Fibroblast of peridontal ligament (primary cell): ENCODE data around the gene METTL25.
"Not testable (repeated sequence)": the region's sequence is repeated elsewhere in the genome, so short reads cannot be mapped to it uniquely, and the experiment has no call there.

Experiments used
- DNase-seq: peaks from one replicate; pipeline ENCODE4 v3.0.0-alpha.2; 2010; ENCODE audit errors: extremely low read depth

METTL25 gene

DNA sequence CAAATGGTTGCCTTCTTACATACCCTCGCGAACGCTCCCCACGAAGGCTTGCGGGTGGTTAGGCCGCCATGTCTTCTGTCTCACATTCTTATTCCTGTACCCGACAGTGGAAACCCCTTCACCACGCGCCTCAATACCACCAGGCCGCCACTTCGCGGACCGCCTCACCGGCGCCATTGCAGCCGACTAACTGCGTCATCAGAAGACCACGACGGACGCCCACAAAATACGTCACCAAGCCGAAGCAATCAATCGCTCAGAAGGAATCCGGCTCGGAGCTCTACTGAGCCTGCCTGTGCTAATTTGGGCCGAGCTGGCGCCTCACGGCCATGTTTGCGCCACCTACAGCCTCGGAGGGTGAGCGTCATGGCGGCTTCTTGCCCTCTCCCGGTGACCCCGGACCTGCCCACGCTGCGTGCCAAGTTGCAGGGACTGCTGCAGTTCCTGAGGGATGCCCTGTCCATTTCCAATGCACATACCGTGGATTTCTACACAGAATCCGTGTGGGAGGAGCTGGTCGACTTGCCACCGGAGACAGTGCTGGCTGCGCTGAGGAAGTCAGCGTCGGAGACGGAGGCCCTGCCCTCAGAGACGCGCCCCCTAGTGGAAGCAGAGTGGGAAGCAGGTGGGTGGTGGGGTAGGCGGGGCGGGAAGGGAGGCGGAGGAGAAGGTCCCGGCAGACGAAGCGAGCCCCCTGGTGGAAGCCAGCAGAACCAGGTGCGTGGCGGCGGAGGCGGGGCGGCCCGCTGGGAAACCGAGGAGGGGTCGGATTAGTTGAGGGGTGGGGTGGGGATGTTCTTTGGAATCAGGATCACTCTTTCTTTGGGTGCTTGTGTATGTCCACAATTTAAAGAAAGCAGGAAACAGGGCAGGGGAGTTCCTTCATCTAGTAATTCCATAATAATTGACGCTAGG, at the start of gene METTL25, which contains the start of gene CCDC59:
Gene METTL25, plus strand, starts transcription at position 330 of the 915 bp plus-strand sequence. Its CDS starts 37 bp downstream, at position 367.
Gene CCDC59, minus strand, starts transcription at position 188 of the 915 bp plus-strand sequence. Its CDS starts 11 bp downstream, at position 177.
- peak; percentile 99 for DNase-seq

GRCh38 chr12:82314406-82314892, 43.9 kb upstream of the METTL25 start:
- no peak for DNase-seq

DNA sequence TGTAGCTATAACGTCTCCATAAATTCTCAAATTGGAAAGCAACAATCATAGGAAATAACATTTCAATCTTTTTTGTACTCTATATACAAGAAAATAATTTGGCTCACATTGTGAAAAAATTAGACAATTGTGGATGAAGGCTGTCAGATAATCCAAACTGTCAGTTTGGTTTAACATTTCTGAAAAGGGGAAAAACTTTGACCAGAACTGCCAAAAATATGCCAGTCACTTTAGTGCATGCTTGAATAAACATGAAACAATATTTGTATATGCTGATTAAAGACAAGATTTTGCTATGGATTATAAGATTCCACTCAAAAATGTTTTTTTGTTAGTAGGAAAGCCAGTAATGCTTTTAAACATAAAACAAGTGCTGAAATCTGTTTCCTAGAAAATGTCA, 39.1 kb upstream of the METTL25 start:
- no peak for DNase-seq

GRCh38 chr12:82325540-82326336, 32.6 kb upstream of the METTL25 start:
- DNase-seq = no peak

GRCh38 chr12:82326905-82327503, 31.3 kb upstream of the METTL25 start:
- peak; percentile 65 for DNase-seq

GRCh38 chr12:82327861-82328260, 30.5 kb upstream of the METTL25 start:
- DNase-seq = no peak

DNA sequence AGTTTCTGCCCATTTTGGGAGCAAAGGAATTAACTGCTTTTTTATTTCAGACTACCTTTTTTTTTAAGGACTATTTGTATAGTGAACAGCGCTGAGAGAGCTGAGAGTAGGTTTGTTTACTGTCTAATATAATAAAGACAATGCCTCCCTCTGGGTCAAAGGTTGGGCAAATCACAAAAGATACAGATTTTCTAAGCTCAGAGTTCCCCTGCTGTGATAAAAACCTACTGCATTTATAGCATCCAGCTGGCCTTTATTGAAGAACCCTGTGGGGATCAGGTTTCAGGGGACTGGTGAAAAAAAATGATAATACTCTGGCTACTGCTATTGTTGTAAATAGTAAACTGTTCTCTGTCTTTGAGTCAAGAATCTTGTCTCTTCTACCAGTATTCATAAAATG, 28.8 kb upstream of the METTL25 start:
- no peak for DNase-seq

DNA sequence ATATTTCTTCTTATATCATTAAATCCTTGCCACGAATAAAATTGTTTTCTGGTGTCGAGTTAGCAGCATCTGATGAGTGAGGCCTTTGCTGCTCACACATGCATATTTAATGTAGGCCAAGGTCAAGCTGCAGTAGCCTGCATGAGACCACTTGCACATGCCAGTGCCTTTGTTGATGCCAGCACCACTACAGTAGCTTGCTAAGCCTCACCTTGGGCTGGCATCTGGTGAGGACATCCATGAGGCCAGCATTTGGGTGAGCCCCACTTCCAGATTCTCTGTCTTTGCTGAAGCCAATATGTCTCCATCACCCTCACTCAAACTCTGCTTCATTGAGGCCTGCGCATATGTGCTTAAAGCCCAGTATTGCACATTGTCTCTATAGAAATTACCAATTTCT, 8.2 kb upstream of the METTL25 start:
- DNase-seq = no peak

- DNase-seq = no peak
Measured at GRCh38 chr12:82351390-82351789, 6.9 kb upstream of the METTL25 start.

- DNase-seq = no peak
Measured at GRCh38 chr12:82357340-82357739, 989 bp upstream of the METTL25 start.

DNA sequence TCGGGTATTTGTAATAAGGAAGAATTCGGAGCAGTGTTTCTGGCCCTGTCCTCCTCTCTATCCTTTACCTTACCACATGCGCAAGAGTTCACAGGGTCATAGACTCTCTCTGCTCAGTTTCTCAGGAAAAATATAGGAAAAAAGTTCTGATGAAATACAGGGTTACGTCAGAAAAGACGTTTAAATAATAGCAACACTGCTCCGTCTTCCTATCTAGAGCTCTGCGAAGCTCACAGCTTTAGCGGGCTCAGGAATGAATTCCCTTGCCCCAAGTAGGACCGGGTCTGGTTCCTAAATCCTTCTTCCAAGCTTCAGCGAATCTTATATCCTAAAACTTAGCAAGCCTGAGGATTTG, 507 bp upstream of the METTL25 start:
- DNase-seq = no peak

DNA sequence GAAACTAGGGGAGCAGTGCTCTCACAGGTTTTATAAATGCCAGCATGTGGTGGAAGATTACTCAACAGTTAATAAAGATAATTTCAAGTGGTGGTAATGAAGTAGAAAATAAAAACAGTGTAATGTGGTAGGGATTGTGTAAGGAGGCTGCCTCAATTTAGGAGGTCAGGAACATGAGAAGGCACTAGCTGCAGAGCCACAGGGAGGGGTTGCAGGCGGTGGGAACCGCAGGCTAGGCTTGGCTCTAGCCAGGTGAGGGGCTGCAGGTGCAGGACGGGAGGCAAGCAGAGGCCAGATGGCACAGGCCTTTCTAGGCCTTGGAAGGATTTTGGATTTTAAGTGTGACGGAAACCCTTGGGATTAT, 768 bp downstream of the METTL25 start:
- DNase-seq = peak; percentile 13

GRCh38 chr12:82360834-82361233, 2.5 kb downstream of the METTL25 start:
- DNase-seq = not testable (repeated sequence)

DNA sequence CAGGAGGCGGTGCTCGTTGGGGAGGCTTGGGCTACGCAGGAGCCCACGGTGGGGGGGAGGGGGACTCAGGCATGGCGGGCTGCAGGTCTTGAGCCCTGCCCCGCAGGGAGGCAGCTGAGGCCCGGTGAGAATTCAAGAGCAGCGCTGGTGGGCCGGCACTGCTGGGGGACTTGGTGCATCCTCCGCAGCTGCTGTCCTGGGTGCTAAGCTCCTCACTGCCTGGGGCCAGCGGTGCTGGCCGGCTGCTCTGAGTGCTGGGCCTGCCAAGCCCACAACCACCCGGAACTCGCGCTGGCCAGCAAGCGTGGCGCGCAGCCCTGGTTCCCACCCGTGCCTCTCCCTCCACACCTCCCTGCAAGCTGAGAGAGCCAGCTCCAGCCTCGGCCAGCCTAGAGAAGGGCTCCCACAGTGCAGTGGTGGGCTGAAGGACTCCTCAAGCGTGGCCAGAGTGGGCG, 3.2 kb downstream of the METTL25 start:
- no peak for DNase-seq

DNA sequence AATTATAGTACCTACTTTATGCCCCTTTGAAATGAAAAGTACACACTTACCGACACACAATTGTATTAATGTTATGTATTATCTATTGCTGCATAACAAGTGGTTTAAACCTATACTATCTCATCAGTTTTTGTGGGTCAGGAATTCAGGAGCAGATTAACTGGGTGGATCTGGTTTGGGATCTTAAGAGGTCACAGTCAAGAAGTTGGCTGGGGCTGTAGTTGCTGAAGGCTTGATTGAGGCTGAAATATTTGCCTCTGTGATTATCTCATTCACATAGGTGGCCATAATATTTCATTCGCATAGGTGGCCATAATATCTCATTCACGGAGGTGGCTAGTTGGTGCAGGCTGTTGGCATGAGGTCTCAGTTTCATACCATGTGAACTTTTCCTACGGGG, 5.7 kb downstream of the METTL25 start:
- no peak for DNase-seq

DNA sequence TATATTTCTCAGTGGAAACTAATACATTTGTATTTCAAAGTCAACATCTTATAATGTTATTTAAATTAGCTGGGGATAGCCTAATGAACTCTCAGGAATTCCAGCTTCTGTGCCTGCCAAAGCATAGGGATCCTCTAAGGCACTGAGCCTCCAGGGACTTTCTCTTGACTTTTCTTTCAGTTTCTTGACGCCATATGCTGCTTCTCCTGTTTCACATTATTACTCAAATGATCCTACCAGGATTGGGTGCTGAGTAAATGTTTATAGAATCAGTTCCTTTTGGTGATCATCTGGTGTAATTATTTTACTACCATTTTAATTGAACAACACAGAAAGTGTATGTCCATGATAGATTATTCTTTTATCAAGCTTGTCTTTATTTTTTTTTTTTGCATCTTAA, 7.9 kb downstream of the METTL25 start:
- DNase-seq = peak; percentile 70

GRCh38 chr12:82375201-82375600, 16.9 kb downstream of the METTL25 start:
- no peak for DNase-seq

DNA sequence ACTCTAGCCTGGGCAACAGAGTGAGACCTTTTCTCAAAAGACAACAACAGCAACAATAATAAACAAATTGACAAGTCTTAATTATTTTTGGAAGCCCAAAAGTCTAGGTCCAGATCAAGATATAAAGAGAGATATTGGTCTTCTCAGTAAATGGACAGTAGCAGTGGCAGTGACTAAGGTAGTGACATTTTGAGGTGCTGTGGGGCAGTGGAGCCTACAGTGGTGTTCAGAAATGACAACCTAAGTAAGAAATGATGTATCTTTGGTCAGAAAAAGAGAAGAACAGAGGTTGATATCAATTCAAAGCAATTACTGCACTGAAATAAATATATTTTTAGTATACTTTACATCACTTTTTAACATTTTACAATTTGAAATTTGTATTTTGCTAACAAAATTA, 20.7 kb downstream of the METTL25 start:
- no peak for DNase-seq

DNA sequence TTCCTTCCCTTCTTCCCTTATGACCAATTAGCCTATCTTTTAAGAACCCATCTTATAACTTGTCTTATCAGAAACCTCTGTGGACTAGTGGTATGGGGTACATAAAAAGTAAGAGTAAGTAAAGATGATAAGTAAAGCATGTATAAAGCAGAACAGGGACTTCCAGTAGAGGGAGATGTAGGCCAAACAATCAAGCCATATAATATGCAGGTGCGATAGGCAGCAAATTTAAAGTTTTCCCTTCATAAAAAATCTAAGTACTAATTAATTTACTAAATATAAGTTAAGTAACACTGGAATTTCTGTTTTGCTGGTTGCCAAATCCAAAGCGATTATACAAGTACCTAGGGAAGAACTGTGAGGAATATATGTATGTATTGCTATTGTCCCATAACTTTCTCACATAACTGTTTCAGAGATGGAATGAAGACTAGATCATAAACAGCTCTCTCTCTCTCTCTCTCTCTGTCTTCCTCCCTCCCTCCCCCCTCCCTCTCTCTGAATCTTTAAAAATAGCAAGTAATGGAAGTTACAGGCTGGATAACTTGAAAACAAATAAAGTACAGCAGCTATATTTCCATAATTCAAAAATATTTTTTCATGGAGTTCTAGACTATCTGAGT, 25.7 kb downstream of the METTL25 start:
- DNase-seq = peak; percentile 54

- DNase-seq = no peak
Measured at GRCh38 chr12:82398879-82399278, 40.5 kb downstream of the METTL25 start.

GRCh38 chr12:82400819-82401218, 42.5 kb downstream of the METTL25 start:
- DNase-seq = no peak

GRCh38 chr12:82406651-82407050, 48.3 kb downstream of the METTL25 start:
- DNase-seq = no peak
